ENCODE measurements around the gene TRIM31.

DNA sequence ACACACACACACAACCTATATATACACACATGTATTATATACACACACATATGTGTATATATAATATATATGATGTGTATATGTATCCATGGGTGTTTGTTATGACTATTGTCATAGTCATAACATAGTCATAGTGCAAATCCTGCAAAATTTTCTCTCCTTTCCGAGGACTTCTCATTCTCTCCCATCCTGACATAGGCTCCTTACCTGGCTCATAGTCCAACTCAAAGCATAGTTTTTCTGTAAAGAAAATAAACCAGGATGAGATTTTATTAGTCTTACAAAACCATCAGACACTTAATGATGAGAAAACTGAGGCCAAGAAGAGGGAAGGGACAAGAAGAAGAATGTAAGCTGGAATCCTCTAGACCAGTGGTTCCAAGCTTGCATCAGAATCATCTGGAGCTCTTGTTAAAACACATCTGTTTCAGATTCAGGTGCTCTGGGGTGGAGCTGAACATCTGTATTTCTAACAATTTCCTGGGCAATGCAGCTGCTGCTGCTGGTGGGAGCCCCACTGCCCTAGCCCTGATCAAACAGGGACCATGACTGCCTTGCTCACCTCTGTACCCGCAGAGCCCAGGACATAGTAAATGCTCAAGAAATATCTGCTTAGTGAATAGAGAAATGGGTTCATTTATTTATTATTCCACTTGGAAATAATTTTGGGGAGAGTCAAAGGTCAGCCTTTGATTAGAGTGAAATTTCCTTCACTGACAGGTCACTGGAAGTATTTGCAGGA lies 42.8 kb upstream of the TRIM31 start:
- TF ChIP-seq, protein P1, sequence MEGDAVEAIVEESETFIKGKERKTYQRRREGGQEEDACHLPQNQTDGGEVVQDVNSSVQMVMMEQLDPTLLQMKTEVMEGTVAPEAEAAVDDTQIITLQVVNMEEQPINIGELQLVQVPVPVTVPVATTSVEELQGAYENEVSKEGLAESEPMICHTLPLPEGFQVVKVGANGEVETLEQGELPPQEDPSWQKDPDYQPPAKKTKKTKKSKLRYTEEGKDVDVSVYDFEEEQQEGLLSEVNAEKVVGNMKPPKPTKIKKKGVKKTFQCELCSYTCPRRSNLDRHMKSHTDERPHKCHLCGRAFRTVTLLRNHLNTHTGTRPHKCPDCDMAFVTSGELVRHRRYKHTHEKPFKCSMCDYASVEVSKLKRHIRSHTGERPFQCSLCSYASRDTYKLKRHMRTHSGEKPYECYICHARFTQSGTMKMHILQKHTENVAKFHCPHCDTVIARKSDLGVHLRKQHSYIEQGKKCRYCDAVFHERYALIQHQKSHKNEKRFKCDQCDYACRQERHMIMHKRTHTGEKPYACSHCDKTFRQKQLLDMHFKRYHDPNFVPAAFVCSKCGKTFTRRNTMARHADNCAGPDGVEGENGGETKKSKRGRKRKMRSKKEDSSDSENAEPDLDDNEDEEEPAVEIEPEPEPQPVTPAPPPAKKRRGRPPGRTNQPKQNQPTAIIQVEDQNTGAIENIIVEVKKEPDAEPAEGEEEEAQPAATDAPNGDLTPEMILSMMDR (IDR thresholded peaks at IDR 0.05), result no peak
- TF ChIP-seq POLR2AphosphoS5 (IDR thresholded peaks at IDR 0.05) (no peak), POLR2A (IDR thresholded peaks at IDR 0.05) (no peak), EP300 (IDR thresholded peaks at IDR 0.05) (no peak)

Data from gastroesophageal sphincter (tissue), 3 donors.